GM19035 (cell line): ENCODE data around the gene ZNF76.
A peak's percentile ranks its signal among the peaks of the same experiment; 100 is the strongest.

Source experiments
- ATAC-seq: cut with Tn5 transposase; IDR thresholded peaks from one replicate; pipeline ENCODE4 v1.9.1; 2021; ENCODE audit not compliant: unreplicated experiment

The ZNF76 gene

GRCh38 chr6:35259194-35259947, at the start of gene ZNF76:
Gene ZNF76, plus strand, starts transcription at chr6:35259735. Its CDS starts 21,417 bp downstream, at chr6:35281152.
- ATAC-seq = peak; percentile 89

- no peak for ATAC-seq
Observed at GRCh38 chr6:35213298-35213791, 46.2 kb upstream of the ZNF76 start.

- no peak for ATAC-seq
Observed at GRCh38 chr6:35213824-35214756, 45.4 kb upstream of the ZNF76 start, which contains the start of gene SCUBE3. Gene SCUBE3, plus strand, starts transcription at chr6:35213956. Its CDS starts 463 bp downstream, at chr6:35214419.

DNA sequence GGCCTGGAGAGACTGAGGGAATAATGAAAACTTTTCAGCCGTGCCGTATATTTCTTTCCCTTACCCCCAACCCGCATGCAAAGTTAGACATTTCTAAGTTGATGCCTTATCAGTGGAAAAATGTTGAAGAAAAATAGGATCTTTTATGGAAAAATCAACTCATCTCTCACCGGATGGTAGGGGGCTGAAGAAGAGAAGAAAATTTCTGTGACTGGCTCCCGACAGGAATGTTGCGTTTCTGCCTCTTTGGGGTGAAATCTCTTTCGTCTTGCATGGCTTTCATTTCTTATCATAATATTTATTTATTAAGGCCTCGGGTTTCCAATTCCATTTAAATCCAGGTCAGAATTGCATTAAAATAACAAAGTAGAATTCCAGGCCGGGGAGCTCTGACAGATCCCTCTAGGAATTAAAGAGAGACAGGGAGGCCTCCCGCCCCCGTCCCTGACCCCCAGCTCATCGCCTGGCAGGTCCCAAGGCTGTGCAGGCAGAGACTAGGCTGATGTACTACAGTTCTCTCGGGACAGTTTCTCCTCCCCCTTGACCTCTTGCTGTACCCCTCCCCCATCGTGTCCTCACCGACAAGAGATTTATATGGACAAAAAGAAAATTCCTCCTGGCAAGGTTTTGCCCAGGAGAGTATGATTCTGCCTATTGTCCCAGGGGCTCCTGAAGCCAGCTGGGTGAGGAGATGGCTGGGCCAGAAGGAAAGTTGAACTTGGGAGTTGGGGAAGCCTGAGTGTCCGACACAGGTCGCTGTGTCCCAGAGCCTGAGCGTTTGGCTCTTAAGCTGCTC, 44.5 kb upstream of the ZNF76 start:
- ATAC-seq = no peak

- no peak for ATAC-seq
Observed at GRCh38 chr6:35215665-35216411, 43.7 kb upstream of the ZNF76 start.

- ATAC-seq = no peak
Observed at GRCh38 chr6:35216412-35216732, 43.2 kb upstream of the ZNF76 start.

- ATAC-seq = no peak
Observed at GRCh38 chr6:35216851-35217811, 42.4 kb upstream of the ZNF76 start.

DNA sequence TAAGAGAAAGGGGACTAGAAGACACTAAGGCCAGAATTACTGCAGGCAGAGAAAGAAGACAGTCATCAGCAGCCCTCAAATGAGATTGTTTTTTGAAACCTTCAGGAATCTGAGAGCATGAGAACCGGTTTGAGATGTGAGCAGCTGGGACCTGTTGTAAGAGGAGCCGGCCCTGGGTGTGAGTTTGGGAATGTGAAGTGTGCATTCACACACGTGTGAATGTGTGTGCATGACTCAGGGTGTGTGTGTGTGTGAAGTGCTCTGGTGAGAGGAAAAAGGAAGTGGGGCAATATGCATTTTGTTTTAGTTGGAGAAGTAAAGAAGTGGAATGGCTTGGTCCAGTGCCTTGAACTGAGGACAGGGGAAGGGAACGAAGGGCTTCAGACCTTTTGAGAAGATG, 41.5 kb upstream of the ZNF76 start:
- ATAC-seq = no peak

DNA sequence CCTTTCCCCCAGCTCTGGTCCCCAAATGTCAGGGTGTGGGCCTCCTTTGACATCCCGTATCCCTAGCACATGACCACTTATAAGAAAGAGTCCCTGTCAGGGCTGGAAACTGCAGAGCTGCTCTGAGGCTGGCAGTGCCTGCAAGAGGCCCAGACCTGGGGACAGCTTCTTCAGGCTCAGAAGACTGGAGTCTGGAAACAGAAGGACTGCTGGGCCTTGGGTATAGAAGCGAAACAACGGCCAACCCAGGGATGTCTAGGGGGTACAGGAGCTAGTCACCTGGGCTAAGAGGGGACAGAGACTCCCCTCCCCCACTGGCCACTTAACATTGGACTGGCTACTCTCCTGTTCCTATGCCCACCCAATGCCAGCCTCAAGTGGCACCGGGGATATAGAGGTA, 41.1 kb upstream of the ZNF76 start:
- ATAC-seq = no peak

GRCh38 chr6:35219683-35220326, 39.7 kb upstream of the ZNF76 start:
- ATAC-seq = no peak

DNA sequence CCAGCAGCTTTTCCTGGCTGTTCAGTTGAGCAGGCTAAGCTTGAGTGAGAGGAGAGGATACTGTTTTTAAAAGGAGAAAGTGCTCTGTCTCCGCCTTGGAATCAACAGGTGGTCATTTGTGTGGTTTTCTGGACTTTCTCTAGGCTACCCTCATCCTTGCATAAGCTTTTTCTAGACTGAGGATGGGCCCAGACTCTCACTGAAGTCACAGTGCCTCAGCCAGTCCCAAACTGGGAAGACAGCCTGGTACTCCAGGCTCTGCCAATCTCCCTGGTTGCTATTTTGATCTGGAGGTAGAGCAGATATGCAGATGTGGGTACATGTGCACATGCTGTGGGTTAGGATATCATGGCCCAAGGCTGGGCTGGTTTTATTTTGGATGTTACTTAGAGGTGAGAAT, 38.8 kb upstream of the ZNF76 start:
- no peak for ATAC-seq

DNA sequence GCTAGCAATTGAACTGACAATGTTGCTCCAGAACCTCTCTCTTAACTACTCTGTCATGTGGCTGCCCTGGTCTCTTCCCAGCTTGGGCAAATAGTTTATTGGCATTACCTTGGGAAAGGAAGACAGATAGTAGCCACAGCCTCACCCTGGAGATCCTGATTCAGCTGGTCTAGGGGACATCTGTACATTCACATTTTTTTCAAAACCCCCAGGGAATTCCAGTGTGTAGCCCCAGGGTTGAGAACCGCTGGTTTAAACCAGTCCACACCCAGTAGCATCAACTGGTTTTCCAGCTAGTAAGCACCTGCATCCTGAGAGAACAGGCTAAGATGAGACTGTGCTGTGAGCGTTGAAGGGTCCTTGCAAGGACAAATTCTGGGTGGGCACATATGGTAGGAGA, 36.1 kb upstream of the ZNF76 start:
- no peak for ATAC-seq

- ATAC-seq = no peak
Observed at GRCh38 chr6:35224720-35225119, 34.8 kb upstream of the ZNF76 start.

GRCh38 chr6:35228481-35228880, 31.1 kb upstream of the ZNF76 start:
- no peak for ATAC-seq

- ATAC-seq = no peak
Observed at GRCh38 chr6:35229304-35229703, 30.2 kb upstream of the ZNF76 start.

DNA sequence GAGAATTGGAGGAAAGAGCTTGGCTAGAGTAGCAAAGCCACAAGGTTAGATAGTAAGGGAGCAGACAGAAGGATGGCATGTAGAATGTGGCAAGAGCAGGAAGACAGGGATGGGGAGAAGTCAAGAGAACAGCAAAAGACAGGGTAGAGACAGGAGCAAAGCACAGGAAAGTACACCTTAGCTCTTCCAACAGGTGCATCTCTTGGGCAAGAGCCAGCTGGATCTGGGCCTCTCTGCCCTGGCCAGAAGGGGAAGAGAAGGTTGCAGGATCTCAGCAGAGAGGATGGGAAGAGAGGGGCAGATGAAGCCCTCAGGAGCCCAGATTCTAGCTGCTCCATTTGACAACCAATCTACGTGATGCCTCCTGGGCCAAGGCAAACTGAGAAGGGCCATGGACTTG, 29.0 kb upstream of the ZNF76 start:
- ATAC-seq = no peak

GRCh38 chr6:35230950-35231349, 28.6 kb upstream of the ZNF76 start:
- ATAC-seq = no peak

DNA sequence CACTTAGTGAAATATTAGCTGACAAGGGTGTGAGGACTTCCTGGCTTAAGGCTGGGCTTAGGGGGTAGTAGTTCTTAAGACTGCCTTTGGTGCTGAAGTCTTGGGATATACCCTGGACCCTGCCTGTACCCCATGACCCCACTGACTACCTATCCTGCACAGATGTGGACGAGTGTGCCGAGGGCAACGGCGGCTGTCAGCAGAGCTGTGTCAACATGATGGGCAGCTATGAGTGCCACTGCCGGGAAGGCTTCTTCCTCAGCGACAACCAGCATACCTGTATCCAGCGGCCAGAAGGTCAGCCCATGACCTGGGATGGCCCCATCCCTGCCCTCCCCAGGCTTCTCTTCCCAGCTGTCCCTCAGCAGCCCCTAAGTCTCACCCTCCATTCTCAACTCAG, 28.0 kb upstream of the ZNF76 start:
- ATAC-seq = no peak

DNA sequence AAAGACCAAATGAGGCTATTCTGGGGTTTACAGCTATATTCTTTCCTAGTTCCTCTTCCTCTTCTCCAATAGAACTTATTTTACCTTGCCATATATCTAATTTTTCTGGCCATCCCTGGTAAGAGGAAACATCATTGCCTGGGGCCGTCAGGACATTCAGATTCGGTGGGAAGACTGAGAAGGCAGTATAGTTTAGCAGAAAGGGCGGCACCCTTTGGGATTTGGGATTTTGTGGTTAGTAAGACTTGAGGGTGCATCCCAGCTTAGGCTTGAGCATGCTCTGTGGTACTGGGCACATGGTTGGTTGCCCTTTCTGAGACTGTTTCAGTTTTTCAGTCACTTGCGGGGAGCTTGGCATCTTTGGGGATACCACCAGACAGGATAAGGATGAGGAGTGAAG, 24.6 kb upstream of the ZNF76 start:
- ATAC-seq = no peak
